Loucy (cell line): ENCODE results near the gene ZC3H10.

Experiments
- H2AFZ ChIP-seq: fragments of 200-600 bp; sonication (generic); 2 replicates; pipeline ENCODE4 v1.6.0; 2016; ENCODE audit warnings: antibody characterized with exemption, mild to moderate bottlenecking, low read length, moderate library complexity
- H3F3A ChIP-seq: fragments of 200-600 bp; 2 replicates; pipeline ENCODE4 v1.6.0; 2016; ENCODE audit warnings: antibody characterized with exemption, low read depth, mild to moderate bottlenecking
- H3K27me3 ChIP-seq: fragments of 200-600 bp; sonication (generic); 2 replicates; pipeline ENCODE4 v1.6.1; 2014; ENCODE audit warnings: low read length, mild to moderate bottlenecking; ENCODE audit not compliant: insufficient read depth, poor library complexity, severe bottlenecking
- H3K36me3 ChIP-seq: fragments of 200-600 bp; sonication (generic); 2 replicates; pipeline ENCODE4 v1.6.1; 2016; ENCODE audit warnings: low read length; ENCODE audit not compliant: insufficient read depth
- H3K4me1 ChIP-seq: fragments of 200-600 bp; sonication (generic); 2 replicates; pipeline ENCODE4 v1.5.1; 2014; ENCODE audit warnings: low read length, mild to moderate bottlenecking; ENCODE audit not compliant: insufficient read depth, poor library complexity, severe bottlenecking
- H3K4me2 ChIP-seq: fragments of 200-600 bp; sonication (generic); 2 replicates; pipeline ENCODE4 v1.6.0; 2014; ENCODE audit warnings: antibody characterized with exemption, low read length, low read depth, mild to moderate bottlenecking; ENCODE audit not compliant: poor library complexity, severe bottlenecking
- H3K4me3 ChIP-seq: fragments of 200-600 bp; sonication (generic); 2 replicates; pipeline ENCODE4 v1.5.1; 2014; ENCODE audit warnings: low read length, mild to moderate bottlenecking, mixed read lengths; ENCODE audit not compliant: poor library complexity, severe bottlenecking
- H3K79me2 ChIP-seq: fragments of 200-600 bp; sonication (generic); 2 replicates; pipeline ENCODE4 v1.6.1; 2014; ENCODE audit warnings: low read length; ENCODE audit not compliant: insufficient read depth
- H3K9ac ChIP-seq: fragments of 200-600 bp; sonication (generic); 2 replicates; pipeline ENCODE4 v1.6.0; 2014; ENCODE audit warnings: mild to moderate bottlenecking, low read depth, low read length, moderate library complexity; ENCODE audit not compliant: poor library complexity, severe bottlenecking
- H3K9me2 ChIP-seq: fragments of 200-600 bp; sonication (generic); replicated peaks from 2 replicates; pipeline ENCODE4 v1.6.1; 2016; ENCODE audit warnings: low read depth, low read length, mixed read lengths
- H3K9me3 ChIP-seq: fragments of 200-600 bp; sonication (generic); 2 replicates; pipeline ENCODE4 v1.6.1; 2014; ENCODE audit warnings: mild to moderate bottlenecking, antibody characterized with exemption, low read length, low read depth; ENCODE audit not compliant: insufficient read depth
- H4K20me1 ChIP-seq: fragments of 200-600 bp; sonication (generic); 2 replicates; pipeline ENCODE4 v1.6.0; 2014; ENCODE audit warnings: antibody characterized with exemption, low read length, mild to moderate bottlenecking; ENCODE audit not compliant: insufficient read depth, poor library complexity, severe bottlenecking
- EZH2phosphoT487 ChIP-seq: fragments of 200-600 bp; IDR thresholded peaks from 2 replicates; pipeline ENCODE4 v1.6.1; 2018; ENCODE audit warnings: antibody characterized with exemption, mild to moderate bottlenecking, moderate library complexity, borderline replicate concordance
- TF ChIP-seq, protein P1 (sequence below): fragments of 200-600 bp; sonication (generic); conservative IDR thresholded peaks from 2 replicates; pipeline ENCODE4 v1.5.1; 2014; ENCODE audit warnings: mild to moderate bottlenecking, antibody characterized with exemption, low read length

The ZC3H10 gene

DNA sequence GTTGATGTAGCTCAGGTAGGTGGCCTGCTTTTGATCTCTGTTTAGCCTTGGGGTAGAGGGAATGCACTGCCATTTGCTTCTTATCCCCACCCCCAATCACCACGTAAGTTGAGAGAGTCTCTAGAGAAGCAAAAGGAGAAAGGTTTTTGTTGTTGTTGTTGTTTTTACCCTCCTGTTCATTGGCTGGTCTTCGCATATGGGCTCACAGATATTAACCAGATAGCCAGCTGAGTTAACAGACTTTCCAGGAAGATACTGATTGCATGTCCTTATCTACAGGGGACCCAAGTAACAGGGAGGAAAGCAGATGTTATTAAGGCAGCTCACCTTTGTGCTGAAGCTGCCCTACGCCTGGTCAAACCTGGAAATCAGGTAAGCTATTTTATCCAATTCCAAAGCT lies 10.8 kb upstream of the ZC3H10 start:
- H2AFZ ChIP-seq, result no peak overlapping the region
- H3K4me3 ChIP-seq, result peak overlapping the region; percentile 86
- H3K27me3 ChIP-seq, result peaks cover 5% of the 10 kb centered on the region
- peaks cover 45% of the 10 kb centered on the region for H3K79me2 ChIP-seq
- peaks cover 52% of the 10 kb centered on the region; the same call in 1 of the 2 replicates for H3K36me3 ChIP-seq
- H3K9me2 ChIP-seq, result no peaks in the 10 kb centered on the region
- H3F3A ChIP-seq, result peaks cover 4% of the 10 kb centered on the region
- H3K4me1 ChIP-seq, result peaks cover 35% of the 10 kb centered on the region
- TF ChIP-seq, protein P1, sequence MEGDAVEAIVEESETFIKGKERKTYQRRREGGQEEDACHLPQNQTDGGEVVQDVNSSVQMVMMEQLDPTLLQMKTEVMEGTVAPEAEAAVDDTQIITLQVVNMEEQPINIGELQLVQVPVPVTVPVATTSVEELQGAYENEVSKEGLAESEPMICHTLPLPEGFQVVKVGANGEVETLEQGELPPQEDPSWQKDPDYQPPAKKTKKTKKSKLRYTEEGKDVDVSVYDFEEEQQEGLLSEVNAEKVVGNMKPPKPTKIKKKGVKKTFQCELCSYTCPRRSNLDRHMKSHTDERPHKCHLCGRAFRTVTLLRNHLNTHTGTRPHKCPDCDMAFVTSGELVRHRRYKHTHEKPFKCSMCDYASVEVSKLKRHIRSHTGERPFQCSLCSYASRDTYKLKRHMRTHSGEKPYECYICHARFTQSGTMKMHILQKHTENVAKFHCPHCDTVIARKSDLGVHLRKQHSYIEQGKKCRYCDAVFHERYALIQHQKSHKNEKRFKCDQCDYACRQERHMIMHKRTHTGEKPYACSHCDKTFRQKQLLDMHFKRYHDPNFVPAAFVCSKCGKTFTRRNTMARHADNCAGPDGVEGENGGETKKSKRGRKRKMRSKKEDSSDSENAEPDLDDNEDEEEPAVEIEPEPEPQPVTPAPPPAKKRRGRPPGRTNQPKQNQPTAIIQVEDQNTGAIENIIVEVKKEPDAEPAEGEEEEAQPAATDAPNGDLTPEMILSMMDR, result no peak
- no peak for TF ChIP-seq EZH2phosphoT487
- peak overlapping the region; percentile 97 for H3K9ac ChIP-seq
- peak overlapping the region; percentile 99 for H3K4me2 ChIP-seq
- H3K9me3 ChIP-seq, result no peaks in the 10 kb centered on the region
- H4K20me1 ChIP-seq, result peaks cover 38% of the 10 kb centered on the region

DNA sequence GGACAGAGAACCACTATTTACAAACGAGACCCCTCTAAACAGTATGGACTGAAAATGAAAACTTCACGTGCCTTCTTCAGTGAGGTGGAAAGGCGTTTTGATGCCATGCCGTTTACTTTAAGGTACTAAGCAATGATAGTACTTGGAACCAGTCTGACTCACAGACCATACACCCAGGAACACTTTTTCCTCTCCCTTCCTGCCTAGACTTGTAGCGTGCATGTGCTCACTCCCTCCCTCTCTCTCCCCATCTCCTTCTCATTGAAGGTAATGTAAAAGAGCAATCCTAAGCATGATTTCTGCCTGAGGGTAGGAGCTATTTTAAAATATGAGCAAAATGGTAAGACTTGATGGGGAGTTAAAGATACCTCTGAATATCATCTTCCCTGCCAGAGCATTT lies 7.5 kb upstream of the ZC3H10 start:
- Histone ChIP-seq H3K27me3 (no peaks in the 10 kb centered on the region), H3K4me1 (peaks cover 22% of the 10 kb centered on the region), H3K4me2 (no peak overlapping the region), H3K9me2 (no peaks in the 10 kb centered on the region), H2AFZ (no peak overlapping the region), H4K20me1 (peaks cover 27% of the 10 kb centered on the region), H3K36me3 (peaks cover 71% of the 10 kb centered on the region; the same call in 1 of the 2 replicates), H3K79me2 (peaks cover 32% of the 10 kb centered on the region), H3F3A (peaks cover 14% of the 10 kb centered on the region; the same call in 1 of the 2 replicates), H3K9me3 (no peaks in the 10 kb centered on the region), H3K9ac (no peak overlapping the region), H3K4me3 (no peak overlapping the region)
- TF ChIP-seq, protein P1, result no peak
- TF ChIP-seq EZH2phosphoT487, result no peak

DNA sequence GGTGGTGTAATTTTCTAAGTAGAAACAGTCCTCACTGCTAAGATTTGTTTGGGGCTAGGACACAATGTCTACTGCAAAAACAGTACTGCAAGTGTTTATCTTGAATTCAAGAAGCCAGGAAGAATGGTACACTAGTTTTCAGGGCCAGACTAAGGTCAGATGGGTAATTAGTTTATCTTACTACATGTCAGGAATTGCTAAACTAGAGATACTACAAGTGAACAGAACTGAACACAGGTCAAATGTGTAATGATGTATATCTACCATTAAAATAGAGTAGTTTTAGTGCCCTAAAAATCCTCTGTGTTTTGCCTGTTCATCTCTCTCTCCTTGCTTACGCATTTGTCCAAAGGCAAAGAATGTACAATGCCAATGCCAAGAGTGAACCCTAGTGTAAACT lies 4.0 kb upstream of the ZC3H10 start:
- no peak overlapping the region for H3K9ac ChIP-seq
- H3K4me1 ChIP-seq, result peaks cover 12% of the 10 kb centered on the region
- H3K79me2 ChIP-seq, result peaks cover 18% of the 10 kb centered on the region
- H3K36me3 ChIP-seq, result peaks cover 55% of the 10 kb centered on the region
- no peaks in the 10 kb centered on the region for H3K9me2 ChIP-seq
- H2AFZ ChIP-seq, result no peak overlapping the region
- peaks cover 7% of the 10 kb centered on the region for H3K27me3 ChIP-seq
- H4K20me1 ChIP-seq, result peaks cover 13% of the 10 kb centered on the region
- H3K4me3 ChIP-seq, result no peak overlapping the region
- no peak for TF ChIP-seq EZH2phosphoT487
- TF ChIP-seq, protein P1, result no peak
- H3K4me2 ChIP-seq, result no peak overlapping the region
- no peaks in the 10 kb centered on the region for H3K9me3 ChIP-seq
- H3F3A ChIP-seq, result peaks cover 24% of the 10 kb centered on the region
